A673 (cell line): ENCODE measurements around the gene TOR2A. TPM values are rescaled to one million over a fixed set of nuclear protein-coding genes. Genes with fewer than 3 reads are reported as not detected.

ENCODE experiments used
- BruUV-seq: library from RNA; stranded (reverse); fragments of 400-500 nt; replicated peaks from 2 replicates; lab custom pipeline; 2021; lab: Mats Ljungman, UMichigan
- CTCF ChIA-PET: fragments of 300-600 bp; sonication (Branson Sonifier 250); formaldehyde crosslinking; loops from one replicate; lab custom pipeline; 2022; ENCODE audit warnings: antibody characterized with exemption; lab: Charles Lee
- POLR2A ChIA-PET: fragments of 300-600 bp; sonication (Branson Sonifier 250); formaldehyde crosslinking; loops from one replicate; lab custom pipeline; 2022; ENCODE audit warnings: antibody characterized with exemption; ENCODE audit not compliant: low non-redundant PET; lab: Charles Lee
- DNase-seq: peaks from one replicate; pipeline ENCODE4 v3.0.0-alpha.2; 2015; ENCODE audit warnings: low spot score
- H3K27ac ChIP-seq: fragments of 200-600 bp; sonication (generic); 2 replicates; pipeline ENCODE4 v1.5.1; 2016; ENCODE audit warnings: mixed run types, low read depth, mild to moderate bottlenecking, mixed read lengths, antibody characterized with exemption, low read length; ENCODE audit not compliant: poor library complexity, severe bottlenecking
- H3K27me3 ChIP-seq: fragments of 200-600 bp; sonication (generic); replicated peaks from 2 replicates; pipeline ENCODE4 v1.6.1; 2017; ENCODE audit warnings: mixed run types, low read depth, mild to moderate bottlenecking, mixed read lengths, antibody characterized with exemption, low read length; ENCODE audit not compliant: insufficient read depth, poor library complexity
- H3K36me3 ChIP-seq: fragments of 200-600 bp; sonication (generic); 2 replicates; pipeline ENCODE4 v1.6.1; 2016; ENCODE audit warnings: mixed run types, mild to moderate bottlenecking, mixed read lengths, antibody characterized with exemption, low read length; ENCODE audit not compliant: insufficient read depth, poor library complexity, severe bottlenecking
- H3K4me1 ChIP-seq: fragments of 200-600 bp; sonication (generic); 2 replicates; pipeline ENCODE4 v1.6.1; 2017; ENCODE audit warnings: mixed run types, mild to moderate bottlenecking, mixed read lengths, antibody characterized with exemption, low read length; ENCODE audit not compliant: insufficient read depth, poor library complexity, severe bottlenecking
- H3K4me3 ChIP-seq: fragments of 200-600 bp; sonication (generic); 2 replicates; pipeline ENCODE4 v1.5.1; 2016; ENCODE audit warnings: low read depth, mixed run types, mild to moderate bottlenecking, mixed read lengths, low read length; ENCODE audit not compliant: poor library complexity, severe bottlenecking
- H3K9me3 ChIP-seq: fragments of 200-600 bp; sonication (generic); 2 replicates; pipeline ENCODE4 v1.6.1; 2016; ENCODE audit warnings: mixed run types, low read depth, mild to moderate bottlenecking, mixed read lengths, antibody characterized with exemption, low read length; ENCODE audit not compliant: poor library complexity, severe bottlenecking
- CTCF ChIP-seq: fragments of 300-800, 200-600 bp; sonication (generic); conservative IDR thresholded peaks from 2 replicates; pipeline ENCODE4 v1.5.1; 2017; ENCODE audit warnings: low read depth, mild to moderate bottlenecking, antibody characterized with exemption, low read length, moderate library complexity, mixed read lengths
- EZH2 ChIP-seq: fragments of 200-600 bp; sonication (generic); IDR thresholded peaks from 2 replicates; pipeline ENCODE4 v1.6.1; 2017; ENCODE audit warnings: borderline replicate concordance, low read depth, mild to moderate bottlenecking, mixed read lengths, antibody characterized with exemption, low read length; ENCODE audit not compliant: poor library complexity, severe bottlenecking
- intact Hi-C: fragments of 100-400 bp; cut with micrococcal nuclease; formaldehyde crosslinking; loops from one replicate; pipeline ENCODE4 v1.10.0; 2022; ENCODE audit not compliant: unreplicated experiment
- total RNA-seq: library from RNA; stranded (reverse); gene quantifications from 2 replicates; pipeline ENCODE4 v1.2.3, GENCODE V29; 2021

TOR2A gene
- total RNA-seq, 1 experiment from 2014 or later, result 9.2 TPM

DNA sequence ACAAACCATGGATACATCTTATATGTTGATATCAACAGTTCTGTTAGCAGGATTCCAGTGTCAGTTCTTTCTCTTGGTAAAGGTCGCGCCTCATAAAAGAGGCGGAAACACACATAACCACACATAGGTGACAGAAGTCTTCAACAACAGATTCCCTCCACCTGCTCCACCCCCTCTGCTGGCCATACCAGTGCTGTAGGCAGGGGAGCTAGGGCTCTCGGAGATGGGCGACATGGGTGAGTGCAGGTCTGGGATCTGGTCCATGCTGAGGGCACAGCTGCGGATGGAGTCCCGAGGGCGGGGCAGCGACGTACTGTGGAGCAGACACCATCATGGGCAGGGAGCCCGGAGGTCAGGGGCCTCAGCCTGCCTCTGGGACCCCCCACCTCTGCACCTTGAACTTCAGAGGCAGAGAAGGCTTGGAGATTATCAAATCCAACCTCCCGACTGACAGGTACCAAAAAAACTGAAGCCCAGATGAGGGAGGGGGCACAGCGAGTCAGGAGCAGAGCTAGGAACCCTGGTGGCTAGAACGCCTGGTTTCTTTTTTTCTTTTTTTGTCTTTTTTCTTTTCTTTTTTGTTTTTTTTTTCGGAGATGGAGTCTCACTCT is 12.0 kb upstream of the TOR2A start:
- no peaks in the 10 kb centered on the region for H3K4me1 ChIP-seq
- no peaks in the 10 kb centered on the region for H3K9me3 ChIP-seq
- BruUV-seq, result no TSS peak
- no peak for TF ChIP-seq EZH2
- TF ChIP-seq CTCF, result no peak
- peaks cover 11% of the 10 kb centered on the region for H3K27me3 ChIP-seq
- ChIA-PET POLR2A (no interaction called here), CTCF (no interaction called here)
- H3K4me3 ChIP-seq, result no peak overlapping the region
- no peak overlapping the region for H3K27ac ChIP-seq
- H3K36me3 ChIP-seq, result no peaks in the 10 kb centered on the region
- intact Hi-C loops, result no loop called here
- DNase-seq, result no peak

- Histone ChIP-seq H3K4me1 (no peaks in the 10 kb centered on the region), H3K9me3 (no peaks in the 10 kb centered on the region), H3K4me3 (no peak overlapping the region), H3K36me3 (no peaks in the 10 kb centered on the region), H3K27me3 (no peaks in the 10 kb centered on the region), H3K27ac (no peak overlapping the region)
- intact Hi-C loops, result no loop called here
- TF ChIP-seq CTCF (no peak), EZH2 (no peak)
- no TSS peak for BruUV-seq
- ChIA-PET CTCF (interaction anchor here (2.9 kb wide), 1 partner anchor 10 kb away, joined by 7 read pairs; the partner anchor contains the start of gene TOR2A), POLR2A (no interaction called here)
- DNase-seq, result no peak
Observed at GRCh38 chr9:127744398-127745110, 9.5 kb upstream of the TOR2A start.

- intact Hi-C loops, result no loop called here
- TF ChIP-seq CTCF (no peak), EZH2 (no peak)
- CTCF ChIA-PET, result interaction anchor here (2.9 kb wide), 1 partner anchor 8 kb away, joined by 7 read pairs; the partner anchor contains the start of gene TOR2A
- H3K27ac ChIP-seq, result no peak overlapping the region
- peak; percentile 77 for DNase-seq
- H3K4me1 ChIP-seq, result no peaks in the 10 kb centered on the region
- POLR2A ChIA-PET, result no interaction called here
- peak overlapping the region; percentile 30 for H3K4me3 ChIP-seq
- no TSS peak for BruUV-seq
- no peaks in the 10 kb centered on the region for H3K9me3 ChIP-seq
- H3K27me3 ChIP-seq, result no peaks in the 10 kb centered on the region
- H3K36me3 ChIP-seq, result no peaks in the 10 kb centered on the region
Observed at GRCh38 chr9:127742435-127743088, 7.5 kb upstream of the TOR2A start.
